Liver (tissue), 9 donors: ENCODE measurements around the gene BACH1. TPM values are rescaled to one million over a fixed set of nuclear protein-coding genes. Genes with fewer than 3 reads are reported as not detected.

Experiments
- DNase-seq: peaks from one replicate; pipeline ENCODE4 v3.0.0-alpha.2; 2017; ENCODE audit warnings: low spot score
- H3K27ac ChIP-seq, 2 donors: one replicate each; pipeline ENCODE4 v1.7.0; 2013; ENCODE audit warnings: inconsistent platforms in 2 of 2, low read length in 2 of 2, control low read depth in 1 of 2, low read depth in 1 of 2, mild to moderate bottlenecking in 1 of 2
- H3K27me3 ChIP-seq, 4 donors: one replicate each; pipeline versions ENCODE4 v1.6.1 to v1.7.0; 2013; ENCODE audit warnings: low read length in 3 of 4, inconsistent platforms in 1 of 4, mild to moderate bottlenecking in 1 of 4, moderate library complexity in 1 of 4; ENCODE audit not compliant: control insufficient read depth in 4 of 4, insufficient read depth in 4 of 4
- H3K36me3 ChIP-seq, 4 donors: one replicate each; pipeline versions ENCODE4 v1.6.1 to v1.7.0; 2013; ENCODE audit warnings: low read length in 3 of 4, mild to moderate bottlenecking in 3 of 4, low read depth in 1 of 4, moderate library complexity in 1 of 4; ENCODE audit not compliant: control insufficient read depth in 4 of 4, insufficient read depth in 3 of 4
- H3K4me1 ChIP-seq, 4 donors: one replicate each; pipeline versions ENCODE4 v1.6.1 to v1.7.0; 2013; ENCODE audit warnings: low read length in 3 of 4, mild to moderate bottlenecking in 3 of 4, moderate library complexity in 1 of 4; ENCODE audit not compliant: control insufficient read depth in 4 of 4, insufficient read depth in 4 of 4
- H3K4me3 ChIP-seq, 3 donors: one replicate each; pipeline versions ENCODE4 v1.6.1 to v1.7.0; 2013; ENCODE audit warnings: low read length in 3 of 3, control low read depth in 1 of 3, low read depth in 1 of 3, mild to moderate bottlenecking in 1 of 3
- H3K9ac ChIP-seq, 2 donors: one replicate each; pipeline ENCODE4 v1.7.0; 2013; ENCODE audit warnings: low read length in 2 of 2, mild to moderate bottlenecking in 2 of 2, moderate library complexity in 2 of 2, control low read depth in 1 of 2, low read depth in 1 of 2
- H3K9me3 ChIP-seq, 4 donors: one replicate each; pipeline versions ENCODE4 v1.6.1 to v1.7.0; 2013; ENCODE audit warnings: low read length in 3 of 4; ENCODE audit not compliant: control insufficient read depth in 4 of 4
- EGR1 ChIP-seq, 2 donors: IDR thresholded peaks; 2 replicates each; pipeline ENCODE4 v1.6.1; 2016 to 2018; ENCODE audit warnings: antibody characterized with exemption in 2 of 2, low read depth in 2 of 2
- FOXA1 ChIP-seq: IDR thresholded peaks from 2 replicates; pipeline ENCODE4 v1.6.1; 2016; ENCODE audit warnings: antibody characterized with exemption
- FOXA2 ChIP-seq: IDR thresholded peaks from 2 replicates; pipeline ENCODE4 v1.6.1; 2016; ENCODE audit warnings: antibody characterized with exemption
- GABPA ChIP-seq, 2 donors: IDR thresholded peaks in 1 of 2; conservative IDR thresholded peaks in 1 of 2; 2 replicates each; pipeline ENCODE4 v1.6.1; 2016; ENCODE audit warnings: antibody characterized with exemption in 2 of 2, mild to moderate bottlenecking in 1 of 2, moderate library complexity in 1 of 2
- HNF4A ChIP-seq, 2 donors: conservative IDR thresholded peaks; 2 replicates each; pipeline ENCODE4 v1.6.1; 2016; ENCODE audit warnings: antibody characterized with exemption in 2 of 2, mild to moderate bottlenecking in 2 of 2
- JUND ChIP-seq, 2 donors: IDR thresholded peaks; 2 replicates each; pipeline ENCODE4 v1.6.1; 2016; ENCODE audit warnings: antibody characterized with exemption in 2 of 2
- MAX ChIP-seq: IDR thresholded peaks from 2 replicates; pipeline ENCODE4 v1.6.1; 2016; ENCODE audit warnings: antibody characterized with exemption
- NR2F2 ChIP-seq: IDR thresholded peaks from 2 replicates; pipeline ENCODE4 v1.6.1; 2016; ENCODE audit warnings: antibody characterized with exemption
- RAD21 ChIP-seq, 2 donors: IDR thresholded peaks; 2 replicates each; pipeline ENCODE4 v1.6.1; 2016; ENCODE audit warnings: antibody characterized with exemption in 2 of 2, mild to moderate bottlenecking in 2 of 2
- REST ChIP-seq: IDR thresholded peaks from 2 replicates; pipeline ENCODE4 v1.6.1; 2016; ENCODE audit warnings: antibody characterized with exemption, mild to moderate bottlenecking
- RXRA ChIP-seq, 2 donors: IDR thresholded peaks; 2 replicates each; pipeline ENCODE4 v1.6.1; 2017 to 2018; ENCODE audit warnings: antibody characterized with exemption in 2 of 2, mild to moderate bottlenecking in 1 of 2
- ZBTB33 ChIP-seq: IDR thresholded peaks from 2 replicates; pipeline ENCODE4 v1.6.1; 2016; ENCODE audit warnings: antibody characterized with exemption
- polyA plus RNA-seq, 2 donors: library from polyadenylated mRNA; stranded (reverse) in 1 of 2; unstranded in 1 of 2; fragments of 200-250 nt in 1 of 2; fragments of >200 nt in 1 of 2; fragmentation: Nextera tagmentation in 1 of 2; extraction: Ambion mirVana in 1 of 2; gene quantifications; one replicate each; pipeline versions ENCODE4 v1.2.1 to v1.2.3, GENCODE V29; 2013 to 2015
- total RNA-seq, 2 donors: library from RNA; depleted of rRNA; stranded (reverse); fragments of >200 nt; gene quantifications; one replicate each; pipeline ENCODE4 v1.2.3, GENCODE V29; 2014
- TF ChIP-seq, protein P1 (sequence below): fragments of 150-350 bp; IDR thresholded peaks from 2 replicates; pipeline ENCODE4 v1.5.1; 2017; ENCODE audit warnings: improper control_type of control experiment, low read depth, low read length; ENCODE audit not compliant: missing input control
- donor health status: healthy.
- donor health status: healthy.
- donor health status: healthy.
- donor health status: healthy.
- donor health status: healthy.

The BACH1 gene
- total and polyA plus RNA-seq, 4 donors, result 7.5 to 47.1 (median 19.9) TPM

DNA sequence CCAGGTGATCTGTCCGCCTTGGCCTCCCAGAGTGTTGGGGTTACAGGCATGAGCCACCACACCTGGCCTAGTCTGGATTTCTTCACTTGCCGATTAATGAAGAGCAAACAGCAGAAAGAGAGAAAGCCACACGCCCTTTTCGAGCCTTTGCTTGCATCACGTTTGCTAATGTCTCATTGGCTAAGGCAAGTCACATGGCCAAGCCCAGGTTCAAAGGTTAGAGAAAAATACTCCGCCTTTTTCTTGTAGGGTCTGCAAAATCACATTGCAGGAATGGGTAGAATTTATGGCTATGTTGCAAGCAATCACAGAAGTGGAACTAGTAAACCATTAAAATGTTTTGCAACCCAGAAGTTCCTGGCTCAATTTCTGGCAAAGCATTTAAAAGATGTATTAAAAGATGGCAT is 26.8 kb upstream of the BACH1 start (continued):
- peak; percentile 21 for TF ChIP-seq REST
- peak; percentile 71 to 76 for TF ChIP-seq RXRA (IDR thresholded peaks at IDR 0.05)
- TF ChIP-seq EGR1 (IDR thresholded peaks at IDR 0.05; ENCODE audit: low read depth in 2 of 2), result no peak
- peak; percentile 78 for TF ChIP-seq NR2F2

GRCh38 chr21:29277442-29277841 is 21.3 kb upstream of the BACH1 start:
- Histone ChIP-seq H3K9ac (no peak overlapping the region), H3K4me3 (no peak overlapping the region), H3K27me3 (no peaks in the 10 kb centered on the region), H3K9me3 (no peaks in the 10 kb centered on the region), H3K36me3 (no peaks in the 10 kb centered on the region), H3K4me1 (peaks cover 0 to under 1% (median under 1%) of the 10 kb centered on the region in 4 donors), H3K27ac (no peak overlapping the region)
- no peak for TF ChIP-seq RXRA (IDR thresholded peaks at IDR 0.05)
- no peak for TF ChIP-seq NR2F2
- no peak for TF ChIP-seq RAD21 (IDR thresholded peaks at IDR 0.05)
- TF ChIP-seq FOXA2, result no peak
- no peak for TF ChIP-seq MAX
- no peak for TF ChIP-seq ZBTB33
- TF ChIP-seq, protein P1, sequence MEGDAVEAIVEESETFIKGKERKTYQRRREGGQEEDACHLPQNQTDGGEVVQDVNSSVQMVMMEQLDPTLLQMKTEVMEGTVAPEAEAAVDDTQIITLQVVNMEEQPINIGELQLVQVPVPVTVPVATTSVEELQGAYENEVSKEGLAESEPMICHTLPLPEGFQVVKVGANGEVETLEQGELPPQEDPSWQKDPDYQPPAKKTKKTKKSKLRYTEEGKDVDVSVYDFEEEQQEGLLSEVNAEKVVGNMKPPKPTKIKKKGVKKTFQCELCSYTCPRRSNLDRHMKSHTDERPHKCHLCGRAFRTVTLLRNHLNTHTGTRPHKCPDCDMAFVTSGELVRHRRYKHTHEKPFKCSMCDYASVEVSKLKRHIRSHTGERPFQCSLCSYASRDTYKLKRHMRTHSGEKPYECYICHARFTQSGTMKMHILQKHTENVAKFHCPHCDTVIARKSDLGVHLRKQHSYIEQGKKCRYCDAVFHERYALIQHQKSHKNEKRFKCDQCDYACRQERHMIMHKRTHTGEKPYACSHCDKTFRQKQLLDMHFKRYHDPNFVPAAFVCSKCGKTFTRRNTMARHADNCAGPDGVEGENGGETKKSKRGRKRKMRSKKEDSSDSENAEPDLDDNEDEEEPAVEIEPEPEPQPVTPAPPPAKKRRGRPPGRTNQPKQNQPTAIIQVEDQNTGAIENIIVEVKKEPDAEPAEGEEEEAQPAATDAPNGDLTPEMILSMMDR, result no peak
- no peak for TF ChIP-seq HNF4A (conservative IDR thresholded peaks at IDR 0.05)
- no peak for TF ChIP-seq REST
- TF ChIP-seq EGR1 (IDR thresholded peaks at IDR 0.05; ENCODE audit: low read depth in 2 of 2), result no peak
- no peak for TF ChIP-seq GABPA (IDR thresholded peaks at IDR 0.05 in 1 of 2, conservative IDR thresholded peaks at IDR 0.05 in 1 of 2)
- TF ChIP-seq FOXA1, result no peak
- no peak for TF ChIP-seq JUND (IDR thresholded peaks at IDR 0.05)
- no peak for DNase-seq
